GM12874 (cell line): ENCODE results near the gene TOM1L2.

Source experiments
- CTCF ChIP-seq: IDR thresholded peaks from 2 replicates; pipeline ENCODE4 v1.5.1; 2011; ENCODE audit warnings: low read depth, mild to moderate bottlenecking, control low read depth, low read length, moderate library complexity; ENCODE audit not compliant: insufficient read depth

TOM1L2 gene

GRCh38 chr17:17987187-17987896 is 15.1 kb upstream of the TOM1L2 start:
- no peak for TF ChIP-seq CTCF

GRCh38 chr17:17985555-17985954 is 13.4 kb upstream of the TOM1L2 start:
- peak; percentile 51 for TF ChIP-seq CTCF

- TF ChIP-seq CTCF = no peak
These were observed 13.0 kb upstream of the TOM1L2 start for GRCh38 chr17:17985153-17985552.

GRCh38 chr17:17983776-17984175 is 11.6 kb upstream of the TOM1L2 start:
- TF ChIP-seq CTCF = no peak

GRCh38 chr17:17983376-17983775 is 11.2 kb upstream of the TOM1L2 start:
- TF ChIP-seq CTCF = no peak

GRCh38 chr17:17982801-17983200 is 10.6 kb upstream of the TOM1L2 start:
- TF ChIP-seq CTCF = no peak

- TF ChIP-seq CTCF = no peak
These were observed 9.1 kb upstream of the TOM1L2 start for GRCh38 chr17:17981330-17981729.
